Progenitor cell of endocrine pancreas (in vitro differentiated cells): ENCODE data around the gene DISP3. TPM values are rescaled to one million over a fixed set of nuclear protein-coding genes. Genes with fewer than 3 reads are reported as not detected.

Source experiments
- DNase-seq: peaks from one replicate; pipeline ENCODE4 v3.0.0; 2021; ENCODE audit warnings: low spot score; ENCODE audit not compliant: unreplicated experiment
- H3K27ac Mint-ChIP-seq: 2 replicates; pipeline ENCODE4 v1.8.0; 2021; ENCODE audit warnings: mild to moderate bottlenecking, moderate library complexity, mixed read lengths
- H3K27me3 Mint-ChIP-seq: 2 replicates; pipeline ENCODE4 v1.8.0; 2021; ENCODE audit warnings: mixed read lengths
- H3K36me3 Mint-ChIP-seq: 2 replicates; pipeline ENCODE4 v1.8.0; 2022; ENCODE audit warnings: mixed read lengths; ENCODE audit not compliant: insufficient read depth
- H3K4me1 Mint-ChIP-seq: 2 replicates; pipeline ENCODE4 v1.8.0; 2021; ENCODE audit warnings: low read depth, mixed read lengths
- H3K4me3 Mint-ChIP-seq: 2 replicates; pipeline ENCODE4 v1.8.0; 2021; ENCODE audit warnings: low read depth, mild to moderate bottlenecking, moderate library complexity, mixed read lengths
- H3K9me3 Mint-ChIP-seq: 2 replicates; pipeline ENCODE4 v1.8.0; 2021; ENCODE audit warnings: low read depth, mixed read lengths
- total RNA-seq: library from RNA; stranded (reverse); gene quantifications from 2 replicates; pipeline ENCODE4 v1.2.1, GENCODE V29; 2021
- TF ChIP-seq, protein P1 (sequence below): fragments of 200-600 bp; sonication (generic); IDR thresholded peaks from one replicate; pipeline ENCODE4 v1.5.0; 2021; ENCODE audit warnings: antibody characterized with exemption, mild to moderate bottlenecking; ENCODE audit not compliant: unreplicated experiment

Gene DISP3
- total RNA-seq, 1 donor from 2014 or later = 5.4 TPM

DNA sequence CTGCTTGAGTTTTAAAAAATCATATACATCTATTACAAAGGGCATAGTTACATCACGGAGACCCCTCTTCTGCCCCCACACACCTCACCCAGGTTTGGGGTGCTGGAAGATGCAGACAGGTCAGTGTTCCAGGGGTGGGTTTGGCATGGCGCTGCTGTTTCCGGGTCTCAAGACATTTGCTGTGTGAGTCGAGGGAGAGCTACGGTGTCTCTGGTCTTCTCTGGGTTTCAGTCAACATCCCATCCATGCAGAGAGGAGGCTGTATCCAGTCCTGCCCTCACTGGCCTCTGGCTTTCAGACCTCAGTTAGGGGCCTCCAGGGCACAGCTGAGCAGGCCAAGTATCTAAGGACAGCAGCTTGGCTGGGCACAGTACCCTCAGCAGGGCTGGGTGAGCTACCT, 28.6 kb upstream of the DISP3 start:
- Mint-ChIP-seq H3K27ac (no peak overlapping the region), H3K9me3 (no peaks in the 10 kb centered on the region), H3K4me3 (no peak overlapping the region), H3K36me3 (no peaks in the 10 kb centered on the region), H3K27me3 (peaks cover 38% of the 10 kb centered on the region), H3K4me1 (peaks cover 6% of the 10 kb centered on the region)
- TF ChIP-seq, protein P1, sequence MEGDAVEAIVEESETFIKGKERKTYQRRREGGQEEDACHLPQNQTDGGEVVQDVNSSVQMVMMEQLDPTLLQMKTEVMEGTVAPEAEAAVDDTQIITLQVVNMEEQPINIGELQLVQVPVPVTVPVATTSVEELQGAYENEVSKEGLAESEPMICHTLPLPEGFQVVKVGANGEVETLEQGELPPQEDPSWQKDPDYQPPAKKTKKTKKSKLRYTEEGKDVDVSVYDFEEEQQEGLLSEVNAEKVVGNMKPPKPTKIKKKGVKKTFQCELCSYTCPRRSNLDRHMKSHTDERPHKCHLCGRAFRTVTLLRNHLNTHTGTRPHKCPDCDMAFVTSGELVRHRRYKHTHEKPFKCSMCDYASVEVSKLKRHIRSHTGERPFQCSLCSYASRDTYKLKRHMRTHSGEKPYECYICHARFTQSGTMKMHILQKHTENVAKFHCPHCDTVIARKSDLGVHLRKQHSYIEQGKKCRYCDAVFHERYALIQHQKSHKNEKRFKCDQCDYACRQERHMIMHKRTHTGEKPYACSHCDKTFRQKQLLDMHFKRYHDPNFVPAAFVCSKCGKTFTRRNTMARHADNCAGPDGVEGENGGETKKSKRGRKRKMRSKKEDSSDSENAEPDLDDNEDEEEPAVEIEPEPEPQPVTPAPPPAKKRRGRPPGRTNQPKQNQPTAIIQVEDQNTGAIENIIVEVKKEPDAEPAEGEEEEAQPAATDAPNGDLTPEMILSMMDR = no peak
- no peak for DNase-seq

DNA sequence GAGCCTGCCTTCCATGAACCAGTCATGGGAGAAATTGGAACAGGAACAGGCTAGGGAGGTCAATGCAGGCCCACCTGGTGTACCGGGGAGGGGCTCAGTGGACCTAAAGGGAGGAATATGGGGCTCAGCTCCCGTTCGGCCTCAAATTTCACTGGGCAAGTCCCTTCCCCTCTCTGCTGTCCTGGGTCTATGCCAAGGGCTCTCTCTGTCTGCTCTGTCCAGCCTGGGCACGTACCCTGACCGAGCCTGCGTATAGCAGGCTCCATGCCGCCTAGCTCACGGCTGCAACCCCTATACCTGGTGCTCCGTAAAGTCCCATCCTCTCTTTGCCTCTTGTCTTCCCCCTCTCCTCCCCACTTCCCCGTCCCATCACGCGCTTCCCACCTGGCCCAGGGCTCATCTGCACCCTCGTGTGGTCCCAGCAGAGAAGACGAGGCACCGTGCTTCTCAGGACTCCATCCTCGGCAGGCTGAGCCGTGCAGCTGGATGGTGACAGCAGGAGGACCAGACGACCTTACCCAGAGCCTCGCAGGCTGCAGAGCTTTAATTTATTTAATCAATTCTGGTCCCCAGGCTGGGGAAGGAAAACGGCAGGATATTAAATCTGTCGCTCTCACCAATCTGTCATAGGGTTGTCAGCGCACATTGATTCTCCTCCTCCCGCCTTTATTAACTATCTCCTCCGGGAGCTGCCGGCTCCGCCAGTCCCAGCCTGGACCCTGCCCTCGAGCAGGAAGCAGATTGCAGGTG, 25.0 kb upstream of the DISP3 start:
- peaks cover 6% of the 10 kb centered on the region for H3K4me1 Mint-ChIP-seq
- peak overlapping the region; percentile 51 for H3K4me3 Mint-ChIP-seq
- TF ChIP-seq, protein P1 = no peak
- no peak for DNase-seq
- no peaks in the 10 kb centered on the region for H3K36me3 Mint-ChIP-seq
- H3K27me3 Mint-ChIP-seq = peaks cover 40% of the 10 kb centered on the region
- no peaks in the 10 kb centered on the region for H3K9me3 Mint-ChIP-seq
- H3K27ac Mint-ChIP-seq = no peak overlapping the region

DNA sequence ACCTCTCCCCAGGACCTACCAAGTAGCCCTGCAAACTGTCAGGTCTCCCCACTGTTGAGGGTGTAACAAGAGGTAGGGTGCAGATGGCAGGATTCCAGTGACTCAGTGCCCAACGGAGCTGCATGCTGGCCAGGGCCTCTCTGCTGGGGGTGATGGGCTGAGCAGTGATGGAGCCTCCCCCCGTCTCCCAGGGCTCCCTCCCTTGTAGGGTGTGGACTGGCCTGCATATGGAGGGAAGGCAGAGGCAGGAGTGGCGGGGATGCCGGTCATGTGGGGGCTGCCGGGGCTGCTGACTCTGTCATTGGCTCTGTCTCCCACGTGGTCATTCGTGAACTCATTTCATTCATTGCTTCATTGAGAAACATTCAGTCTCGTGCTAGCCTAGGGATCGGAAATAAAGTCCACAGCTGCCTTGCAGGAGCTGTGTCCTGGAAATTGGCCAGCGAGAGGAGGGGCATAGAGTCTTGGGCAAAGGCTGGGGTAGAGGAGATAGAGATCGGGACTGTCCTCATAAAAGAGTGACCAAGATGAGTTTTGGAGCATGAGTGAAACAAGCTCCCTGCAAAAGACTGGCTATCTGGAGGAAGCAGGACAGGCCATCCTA, 22.9 kb upstream of the DISP3 start:
- TF ChIP-seq, protein P1 = no peak
- Mint-ChIP-seq H3K27me3 (peaks cover 33% of the 10 kb centered on the region), H3K4me3 (no peak overlapping the region), H3K4me1 (peaks cover 16% of the 10 kb centered on the region), H3K9me3 (no peaks in the 10 kb centered on the region), H3K36me3 (no peaks in the 10 kb centered on the region), H3K27ac (no peak overlapping the region)
- no peak for DNase-seq

DNA sequence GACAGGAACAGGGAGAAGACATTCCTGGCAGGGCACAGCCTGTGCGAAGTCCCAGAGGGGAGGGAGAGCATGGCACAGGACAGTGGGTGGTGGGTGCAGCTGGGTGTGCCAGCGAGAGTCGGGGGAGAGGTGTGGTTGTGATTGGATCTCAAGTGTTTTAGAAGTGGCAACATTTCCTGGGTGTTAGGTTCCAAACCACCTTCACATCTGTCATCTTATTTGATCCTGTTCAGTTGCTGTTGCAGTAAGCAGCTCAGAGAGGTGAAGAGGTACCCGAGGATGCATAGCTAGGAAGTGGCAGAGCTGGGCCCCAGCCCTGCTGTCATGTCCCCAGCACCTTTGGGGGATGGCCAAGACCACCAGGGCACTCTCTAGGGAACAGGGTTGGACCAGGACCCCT, 22.0 kb upstream of the DISP3 start:
- TF ChIP-seq, protein P1 = no peak
- no peak overlapping the region for H3K4me3 Mint-ChIP-seq
- no peaks in the 10 kb centered on the region for H3K36me3 Mint-ChIP-seq

DNA sequence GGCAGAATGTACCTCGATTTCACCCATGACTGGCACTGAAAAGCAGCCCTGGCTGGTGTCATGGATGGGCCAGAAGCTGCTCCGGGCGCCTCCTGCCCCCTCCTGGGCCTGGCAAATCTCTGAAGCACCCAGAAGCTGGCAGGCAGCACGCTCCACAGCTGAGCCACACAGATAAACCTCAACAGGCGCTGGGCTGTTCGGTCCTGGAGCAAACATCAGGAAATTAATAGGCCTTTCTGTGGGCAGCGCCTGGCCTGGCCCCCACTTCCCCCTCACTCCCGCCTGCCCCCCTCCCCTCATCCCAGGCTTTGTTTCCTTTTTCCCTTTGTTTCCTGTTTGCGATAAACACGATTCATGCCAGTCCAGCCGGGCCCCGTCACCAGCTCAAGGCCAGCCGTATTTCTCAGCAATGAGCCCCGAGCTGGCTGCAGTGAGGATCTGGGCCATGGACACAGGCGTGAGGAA, 20.1 kb upstream of the DISP3 start:
- H3K4me3 Mint-ChIP-seq = no peak overlapping the region
- no peaks in the 10 kb centered on the region for H3K9me3 Mint-ChIP-seq
- peaks cover 40% of the 10 kb centered on the region for H3K27me3 Mint-ChIP-seq
- TF ChIP-seq, protein P1 = no peak
- no peaks in the 10 kb centered on the region for H3K36me3 Mint-ChIP-seq
- peak overlapping the region; percentile 88 for H3K27ac Mint-ChIP-seq
- DNase-seq = no peak
- H3K4me1 Mint-ChIP-seq = peaks cover 16% of the 10 kb centered on the region

More for the DNA sequence above, 22.0 kb upstream of the DISP3 start:
- Mint-ChIP-seq H3K27ac (peak overlapping the region; percentile 1), H3K27me3 (peaks cover 37% of the 10 kb centered on the region), H3K9me3 (no peaks in the 10 kb centered on the region), H3K4me1 (peaks cover 16% of the 10 kb centered on the region)
- DNase-seq = no peak
